NCI-H2171 treated with DMSO at 0.1 percent for 48 hours (cell line): ENCODE measurements around the gene SULT4A1.

Experiments
- DNase-seq: peaks from one replicate; lab custom pipeline; 2025; lab: John Stamatoyannopoulos, UW

The SULT4A1 gene

GRCh38 chr22:43828725-43828997, 33.7 kb downstream of the SULT4A1 start:
- no peak for DNase-seq

GRCh38 chr22:43827926-43828724, 34.2 kb downstream of the SULT4A1 start:
- no peak for DNase-seq

GRCh38 chr22:43827003-43827735, 35.1 kb downstream of the SULT4A1 start:
- DNase-seq = no peak

- DNase-seq = peak; percentile 56
These were observed 35.9 kb downstream of the SULT4A1 start for GRCh38 chr22:43826142-43827002.

GRCh38 chr22:43825651-43826050, 36.7 kb downstream of the SULT4A1 start:
- no peak for DNase-seq

- no peak for DNase-seq
These were observed 37.4 kb downstream of the SULT4A1 start for GRCh38 chr22:43824724-43825420.

- DNase-seq = no peak
These were observed 38.2 kb downstream of the SULT4A1 start for GRCh38 chr22:43823911-43824665.

- DNase-seq = no peak
These were observed 38.9 kb downstream of the SULT4A1 start for GRCh38 chr22:43823353-43823908.

- DNase-seq = no peak
These were observed 40.5 kb downstream of the SULT4A1 start for GRCh38 chr22:43821606-43822425.

- no peak for DNase-seq
These were observed 41.5 kb downstream of the SULT4A1 start for GRCh38 chr22:43820651-43821305.

GRCh38 chr22:43819931-43820640, 42.2 kb downstream of the SULT4A1 start:
- no peak for DNase-seq

- no peak for DNase-seq
These were observed 42.8 kb downstream of the SULT4A1 start for GRCh38 chr22:43819421-43819921.

GRCh38 chr22:43818981-43819380, 43.3 kb downstream of the SULT4A1 start:
- DNase-seq = no peak

GRCh38 chr22:43817402-43817801, 44.9 kb downstream of the SULT4A1 start:
- no peak for DNase-seq

GRCh38 chr22:43814264-43814663, 48.0 kb downstream of the SULT4A1 start:
- DNase-seq = no peak

- no peak for DNase-seq
These were observed 49.4 kb downstream of the SULT4A1 start for GRCh38 chr22:43812890-43813289.

GRCh38 chr22:43812149-43812842, 50.0 kb downstream of the SULT4A1 start, which contains the start of gene EFCAB6:
EFCAB6 (minus strand) TSS chr22:43812305; CDS start chr22:43782318, 29,987 bp downstream.
- peak; percentile 96 for DNase-seq

GRCh38 chr22:43811777-43812148, 50.5 kb downstream of the SULT4A1 start:
- DNase-seq = no peak
